Ascending aorta (tissue), 2 donors: Measurements from ENCODE around the gene GNPTG. TPM values are rescaled to one million over a fixed set of nuclear protein-coding genes. Genes with fewer than 3 reads are reported as not detected.
A peak's percentile ranks its signal among the peaks of the same experiment; 100 is the strongest.

Source experiments
- DNase-seq, 2 donors: peaks; one replicate each; pipeline ENCODE4 v3.0.0-alpha.2; 2019; ENCODE audit warnings: low spot score in 2 of 2
- H3K27ac ChIP-seq, 2 donors: fragments of 200-600 bp; sonication (generic); one replicate each; pipeline ENCODE4 v1.5.1; 2016 to 2017; ENCODE audit warnings: mild to moderate bottlenecking in 1 of 2
- H3K27me3 ChIP-seq: fragments of 200-600 bp; sonication (generic); one replicate; pipeline ENCODE4 v1.5.1; 2017
- H3K36me3 ChIP-seq, 2 donors: fragments of 200-600 bp; sonication (generic); one replicate each; pipeline ENCODE4 v1.5.1; 2016
- H3K4me1 ChIP-seq, 2 donors: fragments of 200-600 bp; sonication (generic); one replicate each; pipeline ENCODE4 v1.5.1; 2016 to 2017; ENCODE audit warnings: mild to moderate bottlenecking in 1 of 2
- H3K4me3 ChIP-seq, 2 donors: fragments of 200-600 bp; sonication (generic); one replicate each; pipeline ENCODE4 v1.5.1; 2016 to 2017; ENCODE audit warnings: mild to moderate bottlenecking in 1 of 2
- H3K9me3 ChIP-seq, 2 donors: fragments of 200-600 bp; sonication (generic); one replicate each; pipeline ENCODE4 v1.5.1; 2016
- intact Hi-C: fragments of 100-400 bp; cut with DNase I; formaldehyde crosslinking; loops from one replicate; pipeline ENCODE4 v1.15.1; 2023
- total RNA-seq: library from RNA; depleted of rRNA; stranded (reverse); fragments of >200 nt; gene quantifications from one replicate; pipeline ENCODE4 v1.1.0, GENCODE V29; 2016
- TF ChIP-seq, protein P1 (sequence below), 3 experiments: fragments of 200-600 bp in 2 of 3; fragments of 450-650 bp in 1 of 3; sonication (generic) in 2 of 3; IDR thresholded peaks; one replicate each; pipeline ENCODE4 v1.5.1; 2016 to 2019; ENCODE audit warnings: antibody characterized with exemption in 3 of 3, mild to moderate bottlenecking in 1 of 3, moderate library complexity in 1 of 3

GNPTG gene
- total RNA-seq, 1 donor from 2014 or later, result 86.6 TPM

DNA sequence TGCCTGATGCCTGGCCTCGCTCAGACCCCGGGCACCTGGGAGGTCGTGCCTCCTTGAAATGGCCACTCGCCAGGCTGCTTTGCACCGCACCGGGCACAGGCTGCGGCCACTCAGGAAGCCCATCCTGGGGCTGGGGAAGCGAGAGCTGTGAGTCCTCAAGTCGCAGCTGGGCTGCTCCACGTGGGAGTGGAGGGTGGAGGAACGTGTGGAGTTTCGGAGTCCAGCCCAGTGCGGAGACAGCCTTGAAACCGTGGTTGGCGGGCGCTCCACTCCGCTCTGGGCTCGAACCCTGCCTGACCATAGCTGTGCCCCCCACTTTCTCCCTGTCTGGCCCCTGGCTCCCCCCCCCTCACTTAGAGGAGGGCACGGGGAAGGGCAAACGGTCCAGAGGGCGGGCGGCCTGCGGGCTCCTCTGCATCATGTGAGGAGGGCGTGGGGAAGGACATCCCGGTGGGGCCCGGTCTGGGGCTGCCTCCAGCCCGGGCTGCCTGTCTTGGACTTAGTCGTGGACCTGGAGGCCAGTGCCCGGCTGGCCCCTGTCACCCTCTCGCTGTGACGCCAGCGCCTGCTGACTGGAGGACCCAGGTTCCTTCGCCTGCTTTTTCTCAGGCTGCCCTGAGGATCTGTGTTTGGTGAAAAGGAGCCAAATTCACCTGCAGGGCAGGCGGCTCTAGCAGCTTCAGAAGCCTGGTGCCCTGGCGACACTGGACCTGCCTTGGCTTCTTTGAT, 39.8 kb upstream of the GNPTG start:
- H3K27me3 ChIP-seq, result no peaks in the 10 kb centered on the region
- DNase-seq, result no peak
- peak overlapping the region; percentile 83 to 91 for H3K4me3 ChIP-seq
- H3K9me3 ChIP-seq, result no peaks in the 10 kb centered on the region
- peaks cover 21 to 25% of the 10 kb centered on the region in 2 donors for H3K4me1 ChIP-seq
- intact Hi-C loops, result loop anchor here (2.0 to 5.0 kb wide), 3 partner anchors 39 to 1220 kb away; partner anchors contain the start of genes CEMP1, GNPTG and TSR3
- TF ChIP-seq, protein P1, sequence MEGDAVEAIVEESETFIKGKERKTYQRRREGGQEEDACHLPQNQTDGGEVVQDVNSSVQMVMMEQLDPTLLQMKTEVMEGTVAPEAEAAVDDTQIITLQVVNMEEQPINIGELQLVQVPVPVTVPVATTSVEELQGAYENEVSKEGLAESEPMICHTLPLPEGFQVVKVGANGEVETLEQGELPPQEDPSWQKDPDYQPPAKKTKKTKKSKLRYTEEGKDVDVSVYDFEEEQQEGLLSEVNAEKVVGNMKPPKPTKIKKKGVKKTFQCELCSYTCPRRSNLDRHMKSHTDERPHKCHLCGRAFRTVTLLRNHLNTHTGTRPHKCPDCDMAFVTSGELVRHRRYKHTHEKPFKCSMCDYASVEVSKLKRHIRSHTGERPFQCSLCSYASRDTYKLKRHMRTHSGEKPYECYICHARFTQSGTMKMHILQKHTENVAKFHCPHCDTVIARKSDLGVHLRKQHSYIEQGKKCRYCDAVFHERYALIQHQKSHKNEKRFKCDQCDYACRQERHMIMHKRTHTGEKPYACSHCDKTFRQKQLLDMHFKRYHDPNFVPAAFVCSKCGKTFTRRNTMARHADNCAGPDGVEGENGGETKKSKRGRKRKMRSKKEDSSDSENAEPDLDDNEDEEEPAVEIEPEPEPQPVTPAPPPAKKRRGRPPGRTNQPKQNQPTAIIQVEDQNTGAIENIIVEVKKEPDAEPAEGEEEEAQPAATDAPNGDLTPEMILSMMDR (IDR thresholded peaks at IDR 0.05), result no peak
- H3K27ac ChIP-seq, result no peak overlapping the region
- H3K36me3 ChIP-seq, result peaks cover 35 to 40% of the 10 kb centered on the region in 2 donors

DNA sequence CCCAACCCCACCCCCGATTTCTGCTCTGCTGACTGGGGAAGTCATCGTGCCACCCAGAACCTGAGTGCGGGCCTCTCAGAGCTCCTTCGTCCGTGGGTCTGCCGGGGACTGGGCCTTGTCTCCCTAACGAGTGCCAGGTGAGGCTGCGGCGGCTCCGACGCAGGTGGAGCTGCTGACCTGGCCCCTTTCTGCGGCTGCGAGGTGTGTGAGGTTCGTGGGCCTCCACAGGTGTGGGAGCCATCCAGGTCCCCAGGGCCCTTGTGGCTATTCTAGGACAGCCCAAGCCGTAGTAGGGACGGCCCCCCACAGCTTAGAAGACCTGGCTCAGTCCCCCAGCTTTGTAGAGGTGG, 39.3 kb upstream of the GNPTG start:
- no peak for DNase-seq
- intact Hi-C loops, result loop anchor here (5.0 kb wide), 2 partner anchors 95 to 1220 kb away; partner anchors contain the start of gene CEMP1
- H3K4me3 ChIP-seq, result peak overlapping the region; percentile 83 to 91
- H3K36me3 ChIP-seq, result peaks cover 40 to 45% of the 10 kb centered on the region in 2 donors
- H3K4me1 ChIP-seq, result peaks cover 21 to 25% of the 10 kb centered on the region in 2 donors
- TF ChIP-seq, protein P1 (IDR thresholded peaks at IDR 0.05), result no peak
- no peaks in the 10 kb centered on the region for H3K9me3 ChIP-seq
- no peak overlapping the region for H3K27ac ChIP-seq
- H3K27me3 ChIP-seq, result no peaks in the 10 kb centered on the region

GRCh38 chr16:1312903-1313302, 38.8 kb upstream of the GNPTG start:
- Histone ChIP-seq H3K4me1 (peaks cover 21 to 25% of the 10 kb centered on the region in 2 donors), H3K36me3 (peaks cover 45 to 50% of the 10 kb centered on the region in 2 donors), H3K9me3 (no peaks in the 10 kb centered on the region), H3K27ac (no peak overlapping the region), H3K27me3 (no peaks in the 10 kb centered on the region), H3K4me3 (no peak overlapping the region)
- TF ChIP-seq, protein P1 (IDR thresholded peaks at IDR 0.05), result no peak
- no peak for DNase-seq
- intact Hi-C loops, result loop anchor here (5.0 kb wide), 2 partner anchors 94 to 1219 kb away; partner anchors contain the start of gene CEMP1

DNA sequence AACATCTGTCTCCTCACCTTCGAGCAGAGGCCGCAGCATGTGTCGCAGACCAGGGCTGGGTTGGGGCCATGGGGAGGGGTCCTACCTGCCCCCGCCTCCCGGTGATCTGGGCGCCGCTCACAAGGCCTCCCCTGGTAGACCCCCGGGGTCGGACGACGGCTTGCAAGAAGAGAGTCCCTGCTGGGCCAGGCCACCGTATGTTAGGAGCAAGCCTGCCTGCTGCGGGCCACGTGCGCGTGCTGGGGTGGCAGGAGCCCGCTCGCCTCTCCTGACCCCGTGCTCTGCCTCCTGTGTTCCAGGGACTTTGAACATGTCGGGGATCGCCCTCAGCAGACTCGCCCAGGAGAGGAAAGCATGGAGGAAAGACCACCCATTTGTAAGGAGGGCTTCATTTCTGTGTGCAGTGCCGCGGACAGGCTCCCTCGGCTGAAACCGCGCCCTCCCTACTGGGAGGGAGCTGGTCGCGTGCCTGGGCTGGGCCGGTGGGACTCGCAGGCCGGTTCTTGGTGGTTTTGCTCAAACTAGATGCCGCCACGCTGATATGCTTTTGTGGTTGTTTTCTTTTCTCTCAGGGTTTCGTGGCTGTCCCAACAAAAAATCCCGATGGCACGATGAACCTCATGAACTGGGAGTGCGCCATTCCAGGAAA, 37.9 kb upstream of the GNPTG start:
- H3K36me3 ChIP-seq, result peaks cover 54 to 59% of the 10 kb centered on the region in 2 donors
- intact Hi-C loops, result loop anchor here (5.0 kb wide), 2 partner anchors 93 to 1218 kb away; partner anchors contain the start of gene CEMP1
- no peaks in the 10 kb centered on the region for H3K9me3 ChIP-seq
- H3K27me3 ChIP-seq, result no peaks in the 10 kb centered on the region
- no peak overlapping the region for H3K27ac ChIP-seq
- H3K4me3 ChIP-seq, result no peak overlapping the region
- TF ChIP-seq, protein P1 (IDR thresholded peaks at IDR 0.05), result no peak
- DNase-seq, result no peak
- peaks cover 21 to 25% of the 10 kb centered on the region in 2 donors for H3K4me1 ChIP-seq

- TF ChIP-seq, protein P1 (IDR thresholded peaks at IDR 0.05), result no peak
- DNase-seq, result no peak
- Histone ChIP-seq H3K9me3 (no peaks in the 10 kb centered on the region), H3K27ac (no peak overlapping the region), H3K36me3 (peaks cover 61 to 66% of the 10 kb centered on the region in 2 donors), H3K27me3 (no peaks in the 10 kb centered on the region), H3K4me3 (no peak overlapping the region), H3K4me1 (peaks cover 21 to 25% of the 10 kb centered on the region in 2 donors)
- intact Hi-C loops, result loop anchor here (5.0 kb wide), 2 partner anchors 93 to 1218 kb away; partner anchors contain the start of gene CEMP1
Measured at GRCh38 chr16:1314399-1315068, 37.2 kb upstream of the GNPTG start.
